Chondrocyte (in vitro differentiated cells): ENCODE measurements around the gene WNT2. TPM values are rescaled to one million over a fixed set of nuclear protein-coding genes. Genes with fewer than 3 reads are reported as not detected.

Experiments
- DNase-seq: peaks from one replicate; pipeline ENCODE4 v3.0.0; 2021; ENCODE audit warnings: mixed read lengths, low spot score
- H3K27ac Mint-ChIP-seq: one replicate; pipeline ENCODE4 v1.8.0; 2021; ENCODE audit warnings: mild to moderate bottlenecking, moderate library complexity, mixed read lengths; ENCODE audit not compliant: unreplicated experiment
- H3K27me3 Mint-ChIP-seq: 2 replicates; pipeline ENCODE4 v1.8.0; 2021; ENCODE audit warnings: low read depth, mixed read lengths
- H3K36me3 Mint-ChIP-seq: 2 replicates; pipeline ENCODE4 v1.8.0; 2021; ENCODE audit warnings: low read depth, mixed read lengths
- H3K4me1 Mint-ChIP-seq: 2 replicates; pipeline ENCODE4 v1.8.0; 2021; ENCODE audit warnings: low read depth, mild to moderate bottlenecking, mixed read lengths
- H3K4me3 Mint-ChIP-seq: one replicate; pipeline ENCODE4 v1.8.0; 2021; ENCODE audit warnings: mild to moderate bottlenecking, moderate library complexity, mixed read lengths; ENCODE audit not compliant: unreplicated experiment
- H3K9me3 Mint-ChIP-seq: 2 replicates; pipeline ENCODE4 v1.8.0; 2021; ENCODE audit warnings: low read depth, mixed read lengths
- total RNA-seq: library from RNA; stranded (reverse); gene quantifications from 3 replicates; pipeline ENCODE4 v1.2.1, GENCODE V29; 2021
- TF ChIP-seq, protein P1 (sequence below): fragments of 200-600 bp; sonication (generic); IDR thresholded peaks from 2 replicates; pipeline ENCODE4 v1.5.0; 2021; ENCODE audit warnings: antibody characterized with exemption, mild to moderate bottlenecking, moderate library complexity

The WNT2 gene
- total RNA-seq, 1 donor from 2014 or later = 0.90 TPM

DNA sequence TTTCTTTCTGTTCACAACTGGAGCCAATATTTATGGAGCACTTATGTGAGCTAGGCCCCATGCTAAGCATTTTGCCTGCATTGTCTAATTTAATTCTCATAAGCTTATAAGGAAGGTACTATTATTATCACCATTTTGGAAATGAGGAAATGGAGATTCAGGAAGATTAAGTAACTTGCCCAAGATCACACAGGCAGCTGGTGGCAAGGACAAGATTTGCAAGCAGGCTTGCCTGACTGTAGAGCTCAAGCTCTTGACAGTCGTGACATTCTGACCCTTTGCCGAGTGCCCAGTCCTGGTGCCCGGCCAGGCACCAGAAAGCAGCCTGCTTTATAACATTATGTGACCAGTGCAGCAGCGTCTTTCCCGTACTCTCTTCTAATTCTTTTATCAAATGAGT lies 38.2 kb downstream of the WNT2 start:
- H3K4me1 Mint-ChIP-seq = peaks cover 14% of the 10 kb centered on the region

DNA sequence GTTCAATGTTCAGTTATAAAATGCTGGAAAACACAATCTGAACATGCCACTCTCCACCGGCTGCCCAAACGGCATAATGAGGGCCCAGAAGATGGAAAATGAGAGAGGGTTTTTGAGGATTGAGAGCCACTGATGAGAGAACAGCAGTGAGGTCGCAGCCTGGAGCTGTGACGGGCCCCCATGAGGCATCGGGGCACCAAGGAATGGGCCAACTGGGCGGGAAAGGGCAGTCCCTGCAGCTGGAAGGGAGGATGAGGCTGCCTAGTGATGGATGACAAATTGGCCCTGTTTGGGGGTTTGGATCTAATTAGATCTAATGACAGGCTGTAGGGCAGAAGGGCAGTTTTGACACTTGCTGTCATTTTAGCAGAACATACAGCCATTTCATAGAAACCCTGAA lies 39.1 kb downstream of the WNT2 start:
- peaks cover 3% of the 10 kb centered on the region for H3K9me3 Mint-ChIP-seq
- peaks cover 3% of the 10 kb centered on the region for H3K27me3 Mint-ChIP-seq
- H3K27ac Mint-ChIP-seq = no peak overlapping the region
- peaks cover 14% of the 10 kb centered on the region for H3K4me1 Mint-ChIP-seq
- H3K4me3 Mint-ChIP-seq = no peak overlapping the region
- no peak for DNase-seq
- H3K36me3 Mint-ChIP-seq = peaks cover 3% of the 10 kb centered on the region
- TF ChIP-seq, protein P1, sequence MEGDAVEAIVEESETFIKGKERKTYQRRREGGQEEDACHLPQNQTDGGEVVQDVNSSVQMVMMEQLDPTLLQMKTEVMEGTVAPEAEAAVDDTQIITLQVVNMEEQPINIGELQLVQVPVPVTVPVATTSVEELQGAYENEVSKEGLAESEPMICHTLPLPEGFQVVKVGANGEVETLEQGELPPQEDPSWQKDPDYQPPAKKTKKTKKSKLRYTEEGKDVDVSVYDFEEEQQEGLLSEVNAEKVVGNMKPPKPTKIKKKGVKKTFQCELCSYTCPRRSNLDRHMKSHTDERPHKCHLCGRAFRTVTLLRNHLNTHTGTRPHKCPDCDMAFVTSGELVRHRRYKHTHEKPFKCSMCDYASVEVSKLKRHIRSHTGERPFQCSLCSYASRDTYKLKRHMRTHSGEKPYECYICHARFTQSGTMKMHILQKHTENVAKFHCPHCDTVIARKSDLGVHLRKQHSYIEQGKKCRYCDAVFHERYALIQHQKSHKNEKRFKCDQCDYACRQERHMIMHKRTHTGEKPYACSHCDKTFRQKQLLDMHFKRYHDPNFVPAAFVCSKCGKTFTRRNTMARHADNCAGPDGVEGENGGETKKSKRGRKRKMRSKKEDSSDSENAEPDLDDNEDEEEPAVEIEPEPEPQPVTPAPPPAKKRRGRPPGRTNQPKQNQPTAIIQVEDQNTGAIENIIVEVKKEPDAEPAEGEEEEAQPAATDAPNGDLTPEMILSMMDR = no peak

More for the DNA sequence above, 38.2 kb downstream of the WNT2 start:
- Mint-ChIP-seq H3K27me3 (peaks cover 4% of the 10 kb centered on the region), H3K4me3 (no peak overlapping the region), H3K9me3 (peaks cover 3% of the 10 kb centered on the region), H3K27ac (no peak overlapping the region), H3K36me3 (peaks cover 3% of the 10 kb centered on the region)
- no peak for DNase-seq
- TF ChIP-seq, protein P1 = no peak

DNA sequence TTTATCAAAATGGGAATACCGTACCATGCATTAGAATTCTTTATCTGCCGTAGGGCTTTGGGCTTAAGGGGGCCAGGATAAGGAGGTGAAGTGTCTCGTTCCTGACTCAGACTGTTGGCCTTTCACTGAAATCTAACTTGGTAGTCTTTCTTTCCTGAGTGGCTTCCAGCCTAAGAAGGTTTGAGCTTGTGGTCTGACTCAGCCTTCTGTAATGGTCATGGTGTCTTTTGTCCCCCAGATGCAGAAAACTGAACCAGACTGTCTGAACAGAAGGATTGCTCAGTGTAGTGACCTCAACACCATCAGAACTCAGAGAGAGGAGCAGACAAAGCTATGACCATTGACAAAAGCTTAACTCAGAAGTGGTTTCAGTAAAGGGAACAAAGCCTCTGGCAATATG lies 39.5 kb downstream of the WNT2 start:
- Mint-ChIP-seq H3K36me3 (peaks cover 3% of the 10 kb centered on the region), H3K27ac (no peak overlapping the region), H3K9me3 (peaks cover 3% of the 10 kb centered on the region), H3K27me3 (peaks cover 3% of the 10 kb centered on the region), H3K4me3 (no peak overlapping the region), H3K4me1 (peaks cover 14% of the 10 kb centered on the region)
- TF ChIP-seq, protein P1 = no peak
- DNase-seq = no peak

DNA sequence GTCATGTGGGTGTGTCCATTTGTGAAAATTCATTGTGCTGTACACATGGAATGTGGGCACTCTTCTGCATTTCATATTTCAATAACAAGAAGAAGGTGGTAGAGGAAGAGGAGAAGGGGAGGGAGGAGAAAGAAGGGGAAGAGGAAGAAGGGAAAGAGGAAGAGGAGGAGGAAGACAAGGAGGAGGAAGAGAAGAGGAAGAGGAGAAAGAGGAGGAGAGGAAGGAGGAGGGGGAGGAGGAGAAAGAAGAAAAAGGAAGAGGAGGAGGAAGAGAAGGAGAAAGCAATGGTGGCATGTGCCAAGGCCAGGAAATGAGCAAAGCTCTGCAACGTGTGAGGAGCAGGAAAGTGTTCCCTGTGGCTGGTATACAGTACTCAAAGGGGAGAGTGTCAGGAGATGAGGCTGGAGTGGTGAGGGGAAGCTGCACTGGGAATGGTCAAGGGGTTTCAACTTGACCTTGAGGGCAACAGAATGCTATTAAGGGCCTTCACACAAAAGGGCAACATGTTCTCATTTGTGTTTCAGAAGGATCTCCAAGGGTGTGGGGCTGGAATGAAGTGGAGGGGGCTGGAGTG lies 40.5 kb downstream of the WNT2 start:
- TF ChIP-seq, protein P1 = no peak
- Mint-ChIP-seq H3K4me1 (peaks cover 14% of the 10 kb centered on the region), H3K4me3 (no peak overlapping the region), H3K27ac (no peak overlapping the region), H3K36me3 (peaks cover 3% of the 10 kb centered on the region), H3K27me3 (peaks cover 3% of the 10 kb centered on the region), H3K9me3 (peaks cover 3% of the 10 kb centered on the region)
- no peak for DNase-seq

DNA sequence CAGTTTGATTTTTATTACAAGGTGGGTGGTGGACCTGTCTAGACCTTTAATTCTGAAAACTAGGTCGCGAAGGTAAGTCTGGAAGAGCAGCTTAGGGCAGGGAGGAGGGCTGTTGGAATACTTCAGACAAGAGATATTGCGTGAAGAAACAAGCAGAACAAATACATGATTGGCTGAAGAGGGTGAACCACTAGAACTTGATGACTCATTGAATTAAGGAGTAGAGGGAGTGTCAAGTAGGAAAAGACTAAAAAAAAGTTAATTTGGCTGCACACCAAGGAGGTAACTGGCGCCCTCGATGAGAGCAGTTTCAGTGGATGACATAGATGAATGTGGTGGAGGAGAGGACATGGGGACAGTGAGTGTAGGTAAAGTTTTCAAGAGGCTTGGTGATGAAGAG lies 41.3 kb downstream of the WNT2 start:
- Mint-ChIP-seq H3K9me3 (peaks cover 3% of the 10 kb centered on the region), H3K4me3 (no peak overlapping the region), H3K27ac (no peak overlapping the region), H3K4me1 (peaks cover 14% of the 10 kb centered on the region), H3K36me3 (peaks cover 3% of the 10 kb centered on the region), H3K27me3 (peaks cover 5% of the 10 kb centered on the region)
- TF ChIP-seq, protein P1 = no peak
- DNase-seq = no peak
